ENCODE results near the gene APEH.

DNA sequence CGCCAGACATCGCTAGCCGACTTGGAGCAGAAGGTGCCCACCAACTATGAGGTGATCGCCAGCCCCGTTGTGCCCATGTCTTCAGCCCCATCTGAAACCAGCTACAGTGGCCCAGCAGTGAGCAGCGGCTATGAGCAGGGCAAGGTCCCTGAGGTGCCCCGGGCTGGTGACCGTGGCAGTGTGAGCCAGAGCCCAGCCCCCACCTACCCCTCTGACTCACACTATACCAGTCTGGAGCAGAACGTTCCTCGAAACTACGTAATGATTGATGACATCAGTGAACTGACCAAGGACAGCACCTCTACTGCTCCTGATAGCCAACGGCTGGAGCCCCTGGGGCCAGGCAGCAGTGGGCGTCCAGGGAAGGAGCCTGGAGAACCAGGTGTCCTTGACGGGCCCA lies 12.9 kb upstream of the APEH start:
- TF ChIP-seq EZH2 (IDR thresholded peaks at IDR 0.05; ENCODE audit: low read length, missing control alignments) (no peak), CTCF (conservative IDR thresholded peaks at IDR 0.05 in 1 of 2, IDR thresholded peaks at IDR 0.05 in 1 of 2; ENCODE audit: low read depth in 1 of 2, low read length in 2 of 2) (no peak)

Data from fibroblast of lung (primary cell).